GM10266 (cell line): ENCODE data around the gene OPALIN.

Experiments
- DNase-seq: peaks from one replicate; pipeline ENCODE4 v3.0.0; 2012; ENCODE audit errors: extremely low spot score
- CTCF ChIP-seq: IDR thresholded peaks from 2 replicates; pipeline ENCODE4 v1.5.1; 2012; ENCODE audit warnings: mild to moderate bottlenecking, low read depth; ENCODE audit not compliant: control insufficient read depth, insufficient read depth; ENCODE audit errors: missing control alignments

OPALIN gene

GRCh38 chr10:96301616-96302015 lies 57.2 kb downstream of the OPALIN start:
- TF ChIP-seq CTCF, result no peak
- no peak for DNase-seq

GRCh38 chr10:96299383-96299782 lies 59.4 kb downstream of the OPALIN start:
- DNase-seq, result no peak
- no peak for TF ChIP-seq CTCF

- no peak for TF ChIP-seq CTCF
- DNase-seq, result no peak
Observed at GRCh38 chr10:96298362-96298761, 60.4 kb downstream of the OPALIN start.

- no peak for TF ChIP-seq CTCF
Observed at GRCh38 chr10:96297486-96297885, 61.3 kb downstream of the OPALIN start.

DNA sequence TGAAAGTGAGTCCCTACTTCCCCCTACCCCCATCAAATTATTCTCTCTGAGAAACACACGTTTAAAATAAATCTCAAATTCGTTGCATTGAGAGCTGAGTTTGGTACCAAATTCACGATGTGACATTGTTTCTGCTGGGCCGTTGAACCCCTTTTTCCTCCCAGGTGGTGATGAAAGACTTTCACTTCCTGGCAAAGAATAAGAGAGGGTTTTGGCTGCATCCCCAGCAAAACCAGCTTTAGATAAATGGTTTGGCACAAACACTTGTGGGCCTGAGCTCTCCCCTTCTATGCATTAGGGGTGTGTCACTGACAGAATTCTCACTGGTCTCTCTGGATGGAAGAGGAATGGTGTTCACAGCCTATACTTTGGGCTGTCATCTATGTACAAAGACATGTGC lies 63.3 kb downstream of the OPALIN start:
- DNase-seq, result no peak
- no peak for TF ChIP-seq CTCF

More at GRCh38 chr10:96297486-96297885, 61.3 kb downstream of the OPALIN start:
- DNase-seq, result no peak
